CD4-positive, alpha-beta T cell treated with Interleukin-17A for 1 hour (primary cell): ENCODE measurements around the gene SMIM24.
A peak's percentile ranks its signal among the peaks of the same experiment; 100 is the strongest.
"Not testable (repeated sequence)": the region's sequence is repeated elsewhere in the genome, so short reads cannot be mapped to it uniquely, and the experiment has no call there.

Source experiments
- DNase-seq: peaks from one replicate; pipeline ENCODE4 v3.0.0-alpha.2; 2020

Gene SMIM24

DNA sequence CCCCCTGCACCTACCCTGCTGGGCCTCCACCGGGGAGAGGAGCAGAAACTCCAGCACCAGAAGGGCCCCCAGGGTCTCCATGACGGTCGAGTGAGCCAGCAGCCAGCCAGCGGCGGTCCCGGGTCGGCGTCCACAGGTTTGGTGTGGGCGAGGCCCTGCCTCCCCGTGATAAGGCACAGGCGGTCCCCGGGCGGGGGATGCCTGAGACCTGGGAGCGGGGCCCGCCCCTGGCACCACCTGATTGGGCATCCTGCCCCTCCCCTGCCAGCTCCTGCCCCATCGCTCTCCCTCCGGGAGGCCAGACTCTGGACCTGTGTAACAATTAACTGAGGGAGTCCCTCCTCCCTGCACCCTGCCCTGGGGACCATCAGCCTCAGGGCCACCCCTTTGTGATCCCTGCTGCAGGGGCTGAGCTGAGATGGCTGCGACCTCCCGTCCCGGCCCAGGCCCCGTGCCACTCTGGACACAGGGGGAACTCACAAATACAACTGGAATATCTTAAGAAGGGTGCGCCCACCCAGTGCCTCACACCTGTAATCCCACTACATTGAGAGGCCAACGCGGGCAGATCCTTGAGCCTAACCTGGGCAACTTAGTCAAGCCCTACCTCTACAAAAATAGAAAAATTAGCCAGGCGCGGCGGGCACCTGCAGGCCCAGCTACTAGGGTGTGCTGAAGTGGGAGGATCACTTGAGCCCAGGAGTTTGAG is at the start of gene SMIM24:
Gene SMIM24 (minus strand): TSS at position 143 of the 709 bp plus-strand sequence. CDS start 62 bp downstream, at position 81.
- no peak for DNase-seq

DNA sequence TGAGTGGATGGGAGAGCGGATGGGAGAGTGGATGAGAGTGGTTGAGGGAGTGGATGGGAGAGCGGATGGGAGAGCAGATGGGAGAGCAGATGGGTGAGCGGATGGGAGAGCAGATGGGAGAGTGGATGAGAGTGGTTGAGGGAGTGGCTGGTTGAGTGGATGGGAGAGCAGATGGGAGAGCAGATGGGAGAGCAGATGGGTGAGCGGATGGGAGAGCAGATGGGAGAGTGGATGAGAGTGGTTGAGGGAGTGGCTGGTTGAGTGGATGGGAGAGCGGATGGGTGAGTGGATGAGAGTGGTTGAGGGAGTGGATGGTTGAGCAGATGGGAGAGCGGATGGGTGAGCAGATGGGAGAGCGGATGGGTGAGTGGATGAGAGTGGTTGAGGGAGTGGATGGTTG is 49.0 kb upstream of the SMIM24 start:
- DNase-seq, result not testable (repeated sequence)

DNA sequence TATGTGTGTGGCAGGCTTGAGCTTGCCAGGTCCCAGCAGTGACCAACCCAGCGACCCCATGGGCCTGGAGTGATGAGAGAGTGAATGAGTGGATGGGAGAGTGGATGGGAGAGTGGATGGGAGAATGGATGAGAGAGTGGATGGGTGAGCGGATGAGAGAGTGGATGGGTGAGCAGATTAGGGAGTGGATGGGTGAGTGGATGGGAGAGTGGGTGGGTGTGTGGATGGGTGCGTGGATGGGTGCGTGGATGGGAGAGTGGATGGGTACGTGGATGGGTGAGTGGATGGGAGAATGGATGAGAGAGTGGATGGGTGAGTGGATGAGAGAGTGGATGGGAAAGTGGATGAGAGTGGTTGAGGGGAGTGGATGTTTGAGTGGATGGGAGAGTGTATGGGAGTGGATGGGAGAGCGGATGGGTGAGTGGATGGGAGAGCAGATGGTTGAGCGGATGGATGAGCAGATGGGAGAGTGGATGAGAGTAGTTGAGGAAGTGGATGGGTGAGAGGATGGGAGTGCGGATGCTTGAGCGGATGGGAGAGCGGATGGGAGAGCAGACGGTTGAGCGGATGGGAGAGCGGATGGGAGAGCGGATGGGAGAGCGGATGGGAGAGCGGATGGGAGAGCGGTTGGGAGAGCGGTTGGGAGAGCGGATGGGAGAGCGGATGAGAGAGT is 48.4 kb upstream of the SMIM24 start:
- no peak for DNase-seq

DNA sequence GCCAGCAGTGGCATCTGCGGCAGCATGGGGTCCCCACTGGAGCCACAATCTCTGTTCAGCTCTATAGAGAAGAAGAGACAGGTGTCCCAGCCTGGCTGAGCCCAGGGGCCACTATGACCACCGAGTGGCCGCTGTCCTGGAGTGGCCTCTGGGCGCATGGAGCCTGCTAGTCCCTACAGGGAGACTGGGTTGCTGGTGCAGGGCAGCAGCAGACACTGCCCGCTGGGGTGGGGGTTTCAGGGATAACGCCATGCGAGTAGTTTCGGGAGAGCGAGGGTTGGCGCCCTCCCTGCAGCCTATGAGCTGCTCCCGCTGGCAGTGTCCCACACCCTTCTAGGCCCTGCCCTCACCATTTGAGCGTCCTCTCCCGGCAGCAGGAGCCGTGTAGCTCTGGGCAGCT is 47.8 kb upstream of the SMIM24 start:
- no peak for DNase-seq

DNA sequence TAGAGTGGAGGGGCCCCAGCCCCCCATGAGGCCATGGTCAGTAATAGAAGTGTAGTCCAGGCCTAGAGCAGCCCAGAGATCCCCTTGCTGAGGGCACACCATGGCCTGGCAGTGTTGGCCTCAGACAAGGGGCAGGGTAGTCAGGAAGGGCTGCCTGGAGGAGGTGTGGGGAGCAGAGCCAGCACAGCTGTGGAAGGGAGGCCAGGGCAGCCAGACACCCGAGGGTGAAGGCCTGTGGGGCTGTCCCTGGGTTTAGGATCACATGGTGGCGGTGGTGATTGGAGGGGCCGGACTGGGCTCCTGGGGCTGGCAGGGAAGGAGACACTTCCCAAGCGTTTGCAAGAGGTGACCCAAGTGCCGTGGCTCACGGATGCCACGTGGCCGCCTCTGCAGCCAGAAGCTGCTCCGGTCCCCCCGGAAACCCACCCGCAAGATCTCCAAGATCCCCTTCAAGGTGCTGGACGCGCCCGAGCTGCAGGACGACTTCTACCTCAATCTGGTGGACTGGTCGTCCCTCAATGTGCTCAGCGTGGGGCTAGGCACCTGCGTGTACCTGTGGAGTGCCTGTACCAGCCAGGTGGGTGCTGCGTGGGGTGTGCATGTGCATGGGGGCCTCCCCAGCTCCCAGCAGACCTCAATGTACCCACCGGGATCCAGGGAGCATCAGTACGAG is 47.0 kb upstream of the SMIM24 start:
- no peak for DNase-seq

DNA sequence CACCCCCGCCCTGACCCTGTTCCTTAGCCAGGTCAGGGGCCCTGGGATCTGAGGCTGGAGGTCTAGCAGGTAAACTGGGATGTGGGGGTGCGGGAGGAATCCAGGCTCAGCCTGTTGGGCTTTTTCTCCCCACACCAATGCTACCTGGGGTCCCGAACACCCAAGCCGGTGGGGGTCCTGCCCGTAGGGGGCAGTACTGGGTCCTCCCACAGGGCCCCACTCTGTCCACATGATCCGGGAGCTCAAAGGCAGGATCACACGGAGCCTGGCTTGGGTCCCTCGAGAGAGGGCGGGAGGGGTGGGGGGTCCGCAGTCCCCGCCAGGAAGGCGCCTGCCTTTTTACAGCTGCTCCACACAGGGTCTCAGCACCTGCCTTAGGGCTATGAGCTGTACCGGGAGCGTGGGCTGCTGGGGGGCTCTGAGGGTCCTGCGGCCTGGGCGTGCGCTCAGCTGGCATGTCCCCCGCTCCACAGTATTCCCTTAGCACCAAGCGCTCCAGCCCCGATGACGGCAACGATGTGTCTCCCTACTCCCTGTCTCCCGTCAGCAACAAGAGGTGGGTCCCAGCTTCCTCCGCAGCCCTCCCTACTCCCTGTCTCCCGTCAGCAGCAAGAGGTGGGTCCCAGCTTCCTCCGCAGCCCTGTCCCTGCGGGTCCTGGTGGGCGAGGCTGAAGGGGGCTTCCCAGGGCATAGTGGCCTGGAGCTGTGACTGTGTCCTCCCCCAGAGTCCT is 46.3 kb upstream of the SMIM24 start:
- no peak for DNase-seq

DNA sequence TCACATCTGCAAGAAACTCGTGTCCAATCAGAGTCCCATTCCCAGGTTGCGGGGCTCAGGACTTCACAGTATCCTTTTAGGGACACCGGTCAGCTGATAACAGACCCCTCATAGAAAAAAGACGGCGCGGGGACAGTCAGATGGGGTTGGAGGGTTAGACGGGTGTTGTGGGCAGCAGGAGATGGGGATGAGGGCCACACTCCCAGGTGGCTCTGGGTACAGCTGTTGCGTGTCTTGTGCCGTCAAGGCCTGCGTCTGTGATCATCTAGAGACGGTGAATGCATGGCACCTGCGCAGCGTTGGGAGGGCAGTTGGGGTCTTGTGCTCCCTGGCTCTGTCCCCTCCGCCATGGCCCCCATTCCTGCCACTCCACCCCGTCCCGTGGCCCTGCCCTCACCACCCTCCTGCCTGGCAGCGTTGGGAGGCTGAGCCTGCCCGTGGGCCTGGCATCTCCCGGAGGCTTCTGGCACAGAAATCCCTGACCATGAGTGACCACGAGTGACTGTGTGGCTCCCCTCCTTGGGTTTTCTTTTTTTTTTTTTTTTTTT is 44.7 kb upstream of the SMIM24 start:
- DNase-seq, result no peak

DNA sequence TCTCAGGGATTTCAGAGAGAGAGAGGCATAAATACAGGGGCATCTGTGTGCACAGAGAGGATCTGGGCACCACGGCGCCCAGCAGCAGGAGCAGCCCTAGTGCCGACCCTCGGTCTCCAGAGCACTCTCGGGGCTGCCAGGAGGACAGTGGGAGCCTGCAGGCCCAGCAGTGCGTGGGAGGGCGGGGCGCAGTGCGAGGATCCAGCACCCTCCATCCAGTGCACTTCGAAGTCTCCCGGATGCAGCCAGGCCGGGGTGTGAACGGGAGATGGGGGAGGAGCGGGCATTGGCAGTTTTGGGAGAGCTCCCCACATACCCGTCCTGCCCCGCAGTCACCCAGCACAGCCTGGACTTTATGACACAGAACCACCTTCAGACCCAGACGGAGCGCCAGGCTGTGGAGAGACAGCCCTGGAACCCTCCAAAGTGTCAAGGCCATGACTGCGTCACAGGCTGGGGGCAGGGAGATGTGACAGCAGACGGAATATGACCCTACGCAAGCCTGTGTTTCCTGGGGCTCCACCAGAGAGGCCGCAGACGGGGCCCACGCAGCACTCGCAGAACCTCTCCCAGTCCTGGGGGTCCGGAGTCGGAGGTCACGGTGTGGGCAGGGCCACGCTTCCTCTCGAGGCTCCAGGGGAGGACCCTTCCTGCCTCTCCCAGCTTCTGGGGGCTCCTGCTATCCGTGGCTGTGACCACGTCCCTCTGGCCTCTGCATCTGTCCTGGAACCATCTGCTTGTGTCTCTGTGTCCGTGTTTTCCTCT is 43.9 kb upstream of the SMIM24 start:
- no peak for DNase-seq

DNA sequence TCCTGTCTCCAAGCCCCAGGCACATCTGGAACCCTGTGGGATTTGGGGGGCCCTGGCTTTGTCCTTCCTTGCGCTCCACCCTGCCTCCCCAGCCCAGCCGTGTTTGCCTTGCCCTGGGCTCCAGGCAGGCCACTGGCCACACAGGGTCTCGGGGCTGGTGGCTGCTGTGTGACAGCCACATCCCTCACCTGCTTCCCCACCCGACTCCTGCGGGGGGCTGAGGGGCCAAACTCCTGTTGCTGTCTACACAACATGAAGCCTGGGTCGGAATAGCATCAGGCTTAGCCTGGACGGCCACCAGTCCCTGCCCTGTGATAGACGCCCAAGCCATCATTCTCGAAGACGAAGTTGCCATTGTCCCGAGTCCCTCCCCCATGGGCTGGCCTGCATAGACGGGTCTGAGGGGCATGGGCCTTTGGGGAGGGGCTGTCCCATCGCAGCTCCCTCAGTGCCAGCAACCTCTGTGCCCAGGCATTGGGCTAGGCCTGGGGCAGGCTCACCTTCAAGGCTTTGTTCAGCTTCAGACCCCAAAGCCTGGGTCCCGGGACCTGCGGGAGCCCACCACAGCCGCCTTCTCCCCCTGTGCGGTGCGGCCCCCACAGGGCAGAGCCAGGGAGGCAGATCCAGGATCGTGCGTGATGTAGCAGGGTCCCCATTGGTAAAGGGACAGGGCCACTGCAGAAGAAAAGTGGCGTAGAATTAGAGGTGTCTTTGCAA is 43.2 kb upstream of the SMIM24 start:
- DNase-seq, result no peak

DNA sequence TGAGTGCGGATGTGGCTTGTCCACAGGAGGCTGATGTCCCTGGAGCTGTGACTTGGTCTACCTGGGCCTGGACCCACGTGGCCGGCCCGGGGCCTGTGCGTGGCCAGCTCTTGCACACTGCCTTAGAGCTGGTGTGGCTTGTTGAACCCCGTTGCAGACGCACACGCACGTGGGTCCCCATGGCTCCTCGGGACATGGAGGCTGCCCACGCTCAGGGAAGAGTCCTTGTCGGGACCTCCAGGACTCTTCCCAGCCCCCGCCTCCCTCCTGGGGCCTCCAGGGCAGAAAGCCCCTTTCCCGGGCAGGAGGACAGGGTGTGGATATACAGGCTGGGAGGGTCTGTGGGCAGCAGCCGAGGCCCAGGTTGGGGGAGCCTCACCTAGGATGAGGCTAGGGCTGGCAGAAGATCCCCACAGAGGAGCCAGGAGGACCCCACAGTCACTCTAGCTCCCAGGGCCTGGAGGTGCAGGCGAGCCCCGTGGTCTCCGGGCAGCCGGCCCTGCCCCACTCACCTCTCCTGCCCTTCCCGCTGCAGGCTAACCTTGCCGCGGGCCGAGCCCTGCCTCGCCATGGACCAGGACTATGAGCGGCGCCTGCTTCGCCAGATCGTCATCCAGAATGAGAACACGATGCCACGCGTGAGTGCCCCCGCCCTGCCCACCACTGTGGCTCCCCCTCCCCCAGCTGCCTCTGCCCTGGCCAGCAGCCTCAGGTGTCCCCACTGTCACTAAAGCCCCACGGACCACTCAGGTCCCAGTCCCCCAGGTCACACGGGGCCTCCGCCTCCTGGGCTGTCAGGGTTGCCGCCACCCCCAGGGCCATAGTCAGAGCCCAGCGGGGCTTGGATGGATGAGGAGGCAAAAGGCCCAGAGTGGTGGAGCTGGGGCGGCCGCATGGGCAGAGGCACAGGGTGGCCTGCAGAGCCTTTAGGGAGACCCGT is 42.4 kb upstream of the SMIM24 start:
- no peak for DNase-seq

DNA sequence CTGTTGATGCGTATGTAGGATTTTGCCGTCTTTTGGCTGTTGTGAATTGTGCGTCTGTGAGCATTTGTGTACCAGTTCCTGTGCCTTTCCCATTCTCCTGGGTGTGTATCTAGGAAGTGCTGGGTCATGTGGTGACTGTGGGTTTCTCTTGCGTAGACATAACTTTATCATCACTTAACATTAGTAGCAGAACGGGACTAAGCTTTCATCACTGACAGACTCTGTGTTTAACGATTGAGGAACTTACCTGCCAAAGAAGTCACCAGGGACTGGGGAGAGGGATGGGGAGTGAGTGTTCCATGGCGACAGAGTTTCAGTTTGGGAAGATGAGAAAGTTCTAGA is 40.8 kb upstream of the SMIM24 start:
- no peak for DNase-seq

DNA sequence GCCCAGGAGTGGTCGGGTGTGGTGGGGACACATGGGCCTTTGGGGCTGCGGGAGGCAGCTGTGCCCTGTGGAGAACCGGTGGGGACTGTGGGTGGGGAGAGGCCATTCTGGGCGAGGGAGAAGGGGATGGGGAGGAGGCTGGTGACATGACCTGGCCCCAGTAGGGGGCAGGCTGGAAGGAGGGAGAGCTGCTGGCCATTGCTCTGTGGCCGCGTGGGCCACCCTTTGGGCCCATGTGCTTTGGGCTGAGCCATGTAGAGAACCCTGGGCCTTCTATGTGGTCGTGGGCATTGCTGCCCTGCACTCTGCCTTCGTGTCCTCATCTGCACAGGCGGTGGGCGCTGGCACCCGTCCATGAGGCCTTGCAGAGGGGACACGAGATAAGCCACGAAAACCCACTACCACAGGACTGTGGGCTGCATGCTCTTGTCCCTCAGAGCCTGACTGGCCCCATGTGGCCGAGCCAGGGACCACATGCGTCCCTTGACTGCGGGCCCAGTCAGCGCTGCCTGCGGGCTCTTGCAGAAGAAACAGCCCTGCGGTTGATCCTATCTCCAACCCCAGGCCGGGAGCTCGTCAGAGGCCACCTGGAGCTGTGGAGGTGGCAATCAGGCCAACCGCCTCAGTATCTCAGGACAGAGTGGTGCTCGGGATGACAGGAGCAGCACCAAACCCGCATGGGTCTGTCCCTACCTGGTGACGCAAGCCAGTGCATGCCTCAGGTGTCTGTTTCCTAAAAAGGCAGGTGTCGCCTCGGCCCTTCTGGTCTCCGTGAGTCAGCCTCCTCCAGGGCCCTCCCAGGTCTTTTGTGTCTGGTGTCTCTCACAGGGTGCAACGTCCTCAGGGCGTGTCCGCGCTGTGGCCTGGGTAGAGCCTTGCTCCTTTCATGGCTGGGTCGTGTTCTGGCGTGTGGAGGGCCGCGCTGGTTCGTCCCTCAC is 40.1 kb upstream of the SMIM24 start:
- no peak for DNase-seq

DNA sequence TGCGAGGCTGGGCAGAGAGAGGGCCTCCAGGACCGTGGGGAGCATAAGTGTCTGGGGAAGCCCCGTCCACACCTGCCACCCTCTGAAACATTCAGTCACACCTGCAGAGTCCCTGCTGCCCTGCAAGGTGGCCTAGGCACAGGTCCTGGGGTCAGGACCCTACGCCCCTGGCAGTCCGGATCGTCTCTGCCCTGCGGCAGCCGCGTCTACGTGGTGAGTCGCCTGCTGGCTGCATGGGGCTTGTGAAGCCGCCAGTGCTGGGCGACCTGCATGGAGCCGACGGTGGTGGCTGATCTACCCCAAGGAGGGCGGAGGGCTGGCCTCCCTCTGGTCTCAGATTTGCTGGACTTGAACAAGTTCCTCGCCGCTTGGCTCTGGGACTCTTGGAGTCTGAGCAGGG is 38.8 kb upstream of the SMIM24 start:
- no peak for DNase-seq

DNA sequence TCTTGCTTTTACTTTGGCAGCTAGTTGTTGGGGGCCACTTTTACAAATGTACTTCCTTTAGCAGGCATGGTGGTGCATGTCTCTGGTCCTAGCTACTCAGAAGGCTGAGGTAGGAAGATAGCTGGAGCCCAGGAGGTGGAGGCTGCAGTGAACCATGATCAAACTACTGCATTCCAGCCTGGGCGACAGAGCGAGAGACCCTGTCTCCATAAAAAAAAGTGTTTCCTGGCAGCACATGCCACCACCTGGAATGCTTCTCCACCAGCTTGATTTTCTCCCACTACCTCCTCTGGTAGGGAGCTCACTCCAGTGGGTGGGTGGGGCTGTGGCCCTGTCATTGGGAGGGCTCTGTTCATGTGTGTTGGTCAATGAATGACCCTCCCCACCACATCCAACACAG is 38.3 kb upstream of the SMIM24 start:
- DNase-seq, result no peak

DNA sequence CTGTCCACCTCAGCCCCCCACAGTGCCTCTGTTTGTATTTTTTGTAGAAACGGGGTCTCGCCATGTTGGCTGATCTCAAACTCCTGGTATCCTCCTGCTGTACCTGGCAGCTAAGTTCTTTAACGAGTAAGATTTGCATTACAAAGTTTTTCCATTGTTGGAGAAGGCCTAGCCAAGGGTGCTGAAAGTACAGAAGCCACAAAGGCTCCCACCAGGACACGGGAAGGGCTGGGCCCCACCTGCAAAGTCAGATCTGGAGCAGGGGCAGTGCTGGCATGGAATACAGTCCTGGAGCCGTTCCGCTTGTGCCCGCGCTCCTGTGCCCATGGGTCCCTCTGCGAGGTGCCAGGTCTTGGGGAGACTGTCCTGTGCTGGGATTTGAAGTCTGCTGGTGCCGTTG is 37.9 kb upstream of the SMIM24 start:
- DNase-seq, result no peak

DNA sequence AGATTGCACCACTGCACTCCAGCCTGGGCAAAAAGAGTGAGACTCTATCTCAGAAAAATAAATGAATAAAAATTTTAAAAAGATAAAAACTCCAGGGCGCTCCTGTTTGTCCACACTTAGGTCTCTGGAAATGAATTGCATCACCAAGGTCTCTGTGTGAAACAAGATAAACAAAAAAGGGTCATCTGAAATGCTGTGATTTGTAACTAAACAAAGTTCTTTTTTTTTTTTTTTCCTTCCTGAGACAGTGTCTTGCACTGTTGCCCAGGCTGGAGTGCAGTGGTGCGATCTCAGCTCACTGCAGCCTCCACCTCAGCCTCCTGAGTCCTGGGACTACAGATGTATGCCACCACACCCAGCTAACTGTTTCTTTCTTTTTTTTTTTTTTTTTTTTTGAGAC is 37.3 kb upstream of the SMIM24 start:
- DNase-seq, result no peak

DNA sequence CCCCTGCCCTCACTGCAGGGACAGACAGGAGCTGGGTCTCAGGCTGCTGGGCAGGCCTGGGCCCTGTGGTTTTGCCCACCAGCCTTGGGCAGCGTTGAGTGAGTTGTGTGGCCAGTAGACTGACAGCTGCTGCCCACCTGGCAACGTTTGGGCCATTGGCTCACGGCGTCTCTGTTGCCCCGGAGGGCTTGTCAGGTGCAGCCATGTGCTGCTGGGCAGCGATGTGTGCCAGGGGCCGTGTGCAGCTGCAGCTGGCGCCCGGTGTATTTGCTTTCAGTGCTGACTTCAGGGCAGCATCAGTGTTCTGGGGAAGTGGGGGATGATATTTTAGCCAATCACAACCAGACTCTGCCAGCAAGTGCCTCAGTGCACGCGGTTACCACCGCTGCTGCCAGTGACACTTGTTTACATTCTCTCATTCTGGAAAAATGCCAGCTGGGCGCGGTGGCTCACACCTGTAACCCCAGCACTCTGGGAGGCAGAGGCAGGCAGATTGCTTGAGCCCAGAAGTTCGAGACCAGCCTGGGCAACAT is 36.4 kb upstream of the SMIM24 start:
- peak; percentile 70 for DNase-seq

DNA sequence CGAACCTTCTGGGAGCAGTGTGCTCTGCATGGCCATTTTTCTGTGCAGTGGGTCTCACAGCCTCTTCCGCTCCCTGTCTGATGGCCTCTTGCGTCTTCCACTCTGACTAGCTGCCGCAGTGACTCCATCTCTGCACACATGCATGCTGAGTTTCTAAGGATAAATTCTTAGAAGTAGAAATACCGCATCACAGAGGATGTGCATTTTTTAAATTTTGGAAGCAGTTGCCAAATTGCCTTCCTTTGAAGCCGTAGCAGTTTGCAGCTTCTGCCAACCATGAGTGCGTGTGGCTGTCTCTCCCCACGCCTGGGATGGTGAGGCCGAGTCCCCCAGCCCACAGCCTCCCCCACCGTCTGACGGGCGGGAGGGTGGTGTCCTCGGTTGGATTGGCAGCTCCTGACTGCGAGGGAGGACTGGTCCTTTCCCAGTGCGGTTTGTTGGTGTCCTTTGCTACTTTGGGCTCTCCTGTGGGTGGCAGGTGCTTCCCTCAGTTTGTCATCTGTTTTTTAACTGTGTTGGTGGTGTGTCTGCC is 35.6 kb upstream of the SMIM24 start:
- no peak for DNase-seq

DNA sequence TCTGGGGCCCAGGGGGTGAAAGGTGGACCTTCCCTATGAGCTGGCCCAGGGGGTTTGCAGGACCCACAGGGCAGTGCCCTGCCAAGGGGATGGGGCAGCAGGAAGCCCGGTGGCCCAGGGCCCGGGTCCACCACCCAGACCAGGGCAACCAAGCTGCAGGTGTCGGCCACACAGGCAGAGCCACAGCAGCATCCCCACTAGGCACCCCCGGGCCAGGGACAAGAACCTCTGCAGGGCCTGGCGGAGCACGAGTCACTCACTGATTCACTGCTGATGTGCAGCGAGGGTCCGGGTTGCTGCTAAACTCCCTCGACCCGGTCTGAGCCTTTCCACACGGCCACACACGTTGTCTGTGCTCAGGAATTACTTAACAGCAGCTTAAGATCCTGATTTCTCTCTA is 34.6 kb upstream of the SMIM24 start:
- DNase-seq, result no peak
